Measurements from ENCODE around the gene AANAT.
"Not testable (repeated sequence)": the region's sequence is repeated elsewhere in the genome, so short reads cannot be mapped to it uniquely, and the experiment has no call there.

Gene AANAT

GRCh38 chr17:76506408-76507345 lies 39.3 kb downstream of the AANAT start:
- Histone ChIP-seq H3K27me3 (ENCODE audit: control insufficient read depth, insufficient read depth, low read length) (peaks cover 9% of the 10 kb centered on the region), H3K4me3 (ENCODE audit: low read length) (no peak overlapping the region), H3K9ac (ENCODE audit: low read length) (no peak overlapping the region), H3K27ac (ENCODE audit: low read length) (no peak overlapping the region), H3K36me3 (ENCODE audit: control insufficient read depth, low read depth, low read length) (no peaks in the 10 kb centered on the region), H3K9me3 (ENCODE audit: control insufficient read depth, low read depth, low read length) (no peaks in the 10 kb centered on the region), H3K4me1 (ENCODE audit: control insufficient read depth, low read depth, low read length) (peaks cover 4% of the 10 kb centered on the region)

- H3K9me3 ChIP-seq (ENCODE audit: control insufficient read depth, low read depth, low read length); H3K4me3 ChIP-seq (ENCODE audit: low read length); H3K27me3 ChIP-seq (ENCODE audit: control insufficient read depth, insufficient read depth, low read length); H3K4me1 ChIP-seq (ENCODE audit: control insufficient read depth, low read depth, low read length); H3K27ac ChIP-seq (ENCODE audit: low read length); H3K36me3 ChIP-seq (ENCODE audit: control insufficient read depth, low read depth, low read length); H3K9ac ChIP-seq (ENCODE audit: low read length): not testable (repeated sequence)
Observed at GRCh38 chr17:76508472-76509063, 41.2 kb downstream of the AANAT start.

- no peak overlapping the region for H3K27ac ChIP-seq (ENCODE audit: low read length)
- H3K9me3 ChIP-seq (ENCODE audit: control insufficient read depth, low read depth, low read length), result no peaks in the 10 kb centered on the region
- no peak overlapping the region for H3K4me3 ChIP-seq (ENCODE audit: low read length)
- H3K27me3 ChIP-seq (ENCODE audit: control insufficient read depth, insufficient read depth, low read length), result peaks cover 9% of the 10 kb centered on the region
- H3K9ac ChIP-seq (ENCODE audit: low read length), result no peak overlapping the region
- no peaks in the 10 kb centered on the region for H3K4me1 ChIP-seq (ENCODE audit: control insufficient read depth, low read depth, low read length)
- no peaks in the 10 kb centered on the region for H3K36me3 ChIP-seq (ENCODE audit: control insufficient read depth, low read depth, low read length)
Observed at GRCh38 chr17:76510831-76511244, 43.4 kb downstream of the AANAT start.

- H3K27me3 ChIP-seq (ENCODE audit: control insufficient read depth, insufficient read depth, low read length), result peaks cover 8% of the 10 kb centered on the region
- H3K27ac ChIP-seq (ENCODE audit: low read length), result no peak overlapping the region
- no peak overlapping the region for H3K9ac ChIP-seq (ENCODE audit: low read length)
- H3K4me1 ChIP-seq (ENCODE audit: control insufficient read depth, low read depth, low read length), result no peaks in the 10 kb centered on the region
- H3K36me3 ChIP-seq (ENCODE audit: control insufficient read depth, low read depth, low read length), result no peaks in the 10 kb centered on the region
- no peak overlapping the region for H3K4me3 ChIP-seq (ENCODE audit: low read length)
- no peaks in the 10 kb centered on the region for H3K9me3 ChIP-seq (ENCODE audit: control insufficient read depth, low read depth, low read length)
Observed at GRCh38 chr17:76511668-76512365, 44.4 kb downstream of the AANAT start.

GRCh38 chr17:76512366-76513305 lies 45.2 kb downstream of the AANAT start:
- H3K9ac ChIP-seq (ENCODE audit: low read length), result no peak overlapping the region
- H3K4me3 ChIP-seq (ENCODE audit: low read length), result no peak overlapping the region
- H3K4me1 ChIP-seq (ENCODE audit: control insufficient read depth, low read depth, low read length), result no peaks in the 10 kb centered on the region
- peaks cover under 1% of the 10 kb centered on the region for H3K27me3 ChIP-seq (ENCODE audit: control insufficient read depth, insufficient read depth, low read length)
- no peak overlapping the region for H3K27ac ChIP-seq (ENCODE audit: low read length)
- H3K36me3 ChIP-seq (ENCODE audit: control insufficient read depth, low read depth, low read length), result no peaks in the 10 kb centered on the region
- no peaks in the 10 kb centered on the region for H3K9me3 ChIP-seq (ENCODE audit: control insufficient read depth, low read depth, low read length)

GRCh38 chr17:76513306-76513692 lies 45.9 kb downstream of the AANAT start:
- Histone ChIP-seq H3K36me3 (ENCODE audit: control insufficient read depth, low read depth, low read length) (no peaks in the 10 kb centered on the region), H3K27ac (ENCODE audit: low read length) (no peak overlapping the region), H3K27me3 (ENCODE audit: control insufficient read depth, insufficient read depth, low read length) (no peaks in the 10 kb centered on the region)

GRCh38 chr17:76514355-76514754 lies 47.0 kb downstream of the AANAT start:
- H3K36me3 ChIP-seq (ENCODE audit: control insufficient read depth, low read depth, low read length); H3K4me3 ChIP-seq (ENCODE audit: low read length); H3K27ac ChIP-seq (ENCODE audit: low read length); H3K27me3 ChIP-seq (ENCODE audit: control insufficient read depth, insufficient read depth, low read length); H3K4me1 ChIP-seq (ENCODE audit: control insufficient read depth, low read depth, low read length); H3K9me3 ChIP-seq (ENCODE audit: control insufficient read depth, low read depth, low read length); H3K9ac ChIP-seq (ENCODE audit: low read length): not testable (repeated sequence)

More at GRCh38 chr17:76513306-76513692, 45.9 kb downstream of the AANAT start:
- Histone ChIP-seq H3K9ac (ENCODE audit: low read length) (no peak overlapping the region), H3K4me3 (ENCODE audit: low read length) (no peak overlapping the region), H3K4me1 (ENCODE audit: control insufficient read depth, low read depth, low read length) (no peaks in the 10 kb centered on the region), H3K9me3 (ENCODE audit: control insufficient read depth, low read depth, low read length) (no peaks in the 10 kb centered on the region)

GRCh38 chr17:76515274-76515949 lies 48.0 kb downstream of the AANAT start:
- Histone ChIP-seq H3K36me3 (ENCODE audit: control insufficient read depth, low read depth, low read length) (no peaks in the 10 kb centered on the region), H3K4me3 (ENCODE audit: low read length) (no peak overlapping the region), H3K9me3 (ENCODE audit: control insufficient read depth, low read depth, low read length) (no peaks in the 10 kb centered on the region), H3K27ac (ENCODE audit: low read length) (no peak overlapping the region), H3K9ac (ENCODE audit: low read length) (no peak overlapping the region), H3K4me1 (ENCODE audit: control insufficient read depth, low read depth, low read length) (no peaks in the 10 kb centered on the region), H3K27me3 (ENCODE audit: control insufficient read depth, insufficient read depth, low read length) (no peaks in the 10 kb centered on the region)

- Histone ChIP-seq H3K9me3 (ENCODE audit: control insufficient read depth, low read depth, low read length) (no peaks in the 10 kb centered on the region), H3K27me3 (ENCODE audit: control insufficient read depth, insufficient read depth, low read length) (no peaks in the 10 kb centered on the region), H3K4me1 (ENCODE audit: control insufficient read depth, low read depth, low read length) (no peaks in the 10 kb centered on the region), H3K4me3 (ENCODE audit: low read length) (no peak overlapping the region), H3K36me3 (ENCODE audit: control insufficient read depth, low read depth, low read length) (no peaks in the 10 kb centered on the region), H3K27ac (ENCODE audit: low read length) (no peak overlapping the region), H3K9ac (ENCODE audit: low read length) (no peak overlapping the region)
Observed at GRCh38 chr17:76517638-76518038, 50.2 kb downstream of the AANAT start.

GRCh38 chr17:76519048-76519966 lies 51.9 kb downstream of the AANAT start:
- Histone ChIP-seq H3K4me1 (ENCODE audit: control insufficient read depth, low read depth, low read length) (no peaks in the 10 kb centered on the region), H3K9me3 (ENCODE audit: control insufficient read depth, low read depth, low read length) (no peaks in the 10 kb centered on the region), H3K27me3 (ENCODE audit: control insufficient read depth, insufficient read depth, low read length) (peaks cover 8% of the 10 kb centered on the region), H3K27ac (ENCODE audit: low read length) (no peak overlapping the region), H3K36me3 (ENCODE audit: control insufficient read depth, low read depth, low read length) (no peaks in the 10 kb centered on the region), H3K4me3 (ENCODE audit: low read length) (no peak overlapping the region), H3K9ac (ENCODE audit: low read length) (no peak overlapping the region)
